Panc1 (cell line): ENCODE results near the gene GALNT9. TPM values are rescaled to one million over a fixed set of nuclear protein-coding genes. Genes with fewer than 3 reads are reported as not detected.

Source experiments
- ATAC-seq: fragments of 200-7000 bp; cut with Tn5 transposase; 2 replicates; pipeline ENCODE4 v1.9.1; 2020; ENCODE audit warnings: mild to moderate bottlenecking, moderate library complexity
- BruUV-seq: library from RNA; stranded (reverse); fragments of 400-500 nt; replicated peaks from 2 replicates; lab custom pipeline; 2021; lab: Mats Ljungman, UMichigan
- CTCF ChIA-PET: fragments of 300-600 bp; sonication (Branson Sonifier 250); formaldehyde crosslinking; loops from one replicate; lab custom pipeline; 2022; ENCODE audit warnings: antibody characterized with exemption; lab: Charles Lee
- POLR2A ChIA-PET: fragments of 300-600 bp; sonication (Branson Sonifier 250); formaldehyde crosslinking; loops from one replicate; lab custom pipeline; 2022; ENCODE audit warnings: antibody characterized with exemption; lab: Charles Lee
- DNase-seq: peaks from one replicate; pipeline ENCODE4 v3.0.0-alpha.2; 2010; ENCODE audit warnings: low read depth, low spot score
- H3K27ac ChIP-seq: 2 replicates; pipeline ENCODE4 v1.5.1; 2011; ENCODE audit warnings: mild to moderate bottlenecking, low read length, inconsistent platforms
- H3K27me3 ChIP-seq: fragments of 200-500 bp; sonication (Bioruptor generic); 2 replicates; pipeline ENCODE4 v1.6.0; 2014; ENCODE audit warnings: low read length, inconsistent platforms; ENCODE audit not compliant: control insufficient read depth, insufficient read depth
- H3K36me3 ChIP-seq: fragments of 200-500 bp; sonication (Bioruptor generic); 2 replicates; pipeline ENCODE4 v1.5.1; 2014; ENCODE audit warnings: inconsistent platforms, mild to moderate bottlenecking, low read length, moderate library complexity; ENCODE audit not compliant: control insufficient read depth, insufficient read depth
- H3K4me1 ChIP-seq: 2 replicates; pipeline ENCODE4 v1.5.1; 2011; ENCODE audit warnings: inconsistent platforms, mild to moderate bottlenecking, low read length, moderate library complexity; ENCODE audit not compliant: control insufficient read depth, insufficient read depth
- H3K4me3 ChIP-seq, 2 experiments: 2 replicates each; pipeline ENCODE4 v1.5.1; 2011 to 2012; ENCODE audit warnings: low read depth in 2 of 2, low read length in 2 of 2, mild to moderate bottlenecking in 2 of 2, inconsistent platforms in 1 of 2, moderate library complexity in 1 of 2
- H3K9me3 ChIP-seq: fragments of 200-500 bp; sonication (Bioruptor generic); 2 replicates; pipeline ENCODE4 v1.5.1; 2014; ENCODE audit warnings: low read depth, mild to moderate bottlenecking, inconsistent platforms, low read length, moderate library complexity; ENCODE audit not compliant: control insufficient read depth, insufficient read depth
- POLR2AphosphoS5 ChIP-seq: IDR thresholded peaks from 2 replicates; pipeline ENCODE4 v1.6.1; 2012; ENCODE audit warnings: mild to moderate bottlenecking, low read depth, low read length, moderate library complexity
- REST ChIP-seq, 2 experiments: IDR thresholded peaks; 2 replicates each; pipeline ENCODE4 v1.6.1; 2011 to 2012; ENCODE audit warnings: low read depth in 2 of 2, control low read depth in 1 of 2, low read length in 1 of 2, mild to moderate bottlenecking in 1 of 2, moderate library complexity in 1 of 2; ENCODE audit not compliant: insufficient read depth in 1 of 2
- SIN3A ChIP-seq: IDR thresholded peaks from 2 replicates; pipeline ENCODE4 v1.6.1; 2012; ENCODE audit warnings: low read depth, mild to moderate bottlenecking, low read length, moderate library complexity, borderline replicate concordance; ENCODE audit not compliant: insufficient read depth
- TCF7L2 ChIP-seq: IDR thresholded peaks from 2 replicates; pipeline ENCODE4 v1.6.1; 2011; ENCODE audit warnings: mild to moderate bottlenecking, low read depth, low read length, inconsistent platforms
- in situ Hi-C: cut with HindIII; loops from 2 replicates; pipeline ENCODE4 v1.10.0; 2016; ENCODE audit warnings: low sequenced_read_pairs, low pct_unique_long_range_greater_than_20kb
- intact Hi-C: fragments of 100-400 bp; cut with micrococcal nuclease; formaldehyde crosslinking; loops from one replicate; pipeline ENCODE4 v1.10.0; 2022; ENCODE audit not compliant: unreplicated experiment
- total RNA-seq: library from RNA; stranded (reverse); gene quantifications from one replicate; pipeline ENCODE4 v1.2.1, GENCODE V29; 2021; ENCODE audit not compliant: unreplicated experiment
- TF ChIP-seq, protein P1 (sequence below): fragments of 450-650 bp; IDR thresholded peaks from 2 replicates; pipeline ENCODE4 v1.5.1; 2017; ENCODE audit warnings: mild to moderate bottlenecking

The GALNT9 gene
- total RNA-seq, 1 experiment from 2014 or later: 0.33 TPM

DNA sequence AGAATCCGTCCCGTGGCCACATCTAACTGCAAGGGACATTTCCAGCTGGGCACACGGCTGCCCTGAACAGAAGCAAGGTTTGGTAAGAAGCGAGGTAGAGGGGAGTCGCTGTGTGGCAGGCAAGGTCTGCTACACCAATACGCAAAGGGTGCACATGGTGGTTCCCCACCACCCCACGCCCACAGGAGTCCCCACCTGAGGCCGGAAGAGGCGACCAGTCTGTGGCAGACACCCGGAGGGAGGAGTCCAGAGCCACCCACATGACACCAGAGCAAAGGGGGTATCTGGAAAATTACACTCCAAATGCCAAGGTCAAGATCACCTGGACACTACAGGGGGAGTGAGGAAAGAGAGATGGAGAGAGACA, 47.1 kb upstream of the GALNT9 start:
- Histone ChIP-seq H3K4me1 (no peaks in the 10 kb centered on the region), H3K4me3 (no peak overlapping the region), H3K9me3 (no peaks in the 10 kb centered on the region), H3K27me3 (peaks cover 19% of the 10 kb centered on the region), H3K27ac (no peak overlapping the region), H3K36me3 (no peaks in the 10 kb centered on the region)
- intact Hi-C loops: no loop called here
- DNase-seq (no peak), ATAC-seq (peak; percentile 47; the same call in 1 of the 2 replicates)
- no TSS peak for BruUV-seq
- CTCF ChIA-PET: no interaction called here
- in situ Hi-C loops: no loop called here
- POLR2A ChIA-PET: no interaction called here
- TF ChIP-seq, protein P1, sequence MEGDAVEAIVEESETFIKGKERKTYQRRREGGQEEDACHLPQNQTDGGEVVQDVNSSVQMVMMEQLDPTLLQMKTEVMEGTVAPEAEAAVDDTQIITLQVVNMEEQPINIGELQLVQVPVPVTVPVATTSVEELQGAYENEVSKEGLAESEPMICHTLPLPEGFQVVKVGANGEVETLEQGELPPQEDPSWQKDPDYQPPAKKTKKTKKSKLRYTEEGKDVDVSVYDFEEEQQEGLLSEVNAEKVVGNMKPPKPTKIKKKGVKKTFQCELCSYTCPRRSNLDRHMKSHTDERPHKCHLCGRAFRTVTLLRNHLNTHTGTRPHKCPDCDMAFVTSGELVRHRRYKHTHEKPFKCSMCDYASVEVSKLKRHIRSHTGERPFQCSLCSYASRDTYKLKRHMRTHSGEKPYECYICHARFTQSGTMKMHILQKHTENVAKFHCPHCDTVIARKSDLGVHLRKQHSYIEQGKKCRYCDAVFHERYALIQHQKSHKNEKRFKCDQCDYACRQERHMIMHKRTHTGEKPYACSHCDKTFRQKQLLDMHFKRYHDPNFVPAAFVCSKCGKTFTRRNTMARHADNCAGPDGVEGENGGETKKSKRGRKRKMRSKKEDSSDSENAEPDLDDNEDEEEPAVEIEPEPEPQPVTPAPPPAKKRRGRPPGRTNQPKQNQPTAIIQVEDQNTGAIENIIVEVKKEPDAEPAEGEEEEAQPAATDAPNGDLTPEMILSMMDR: no peak
- TF ChIP-seq REST (IDR thresholded peaks at IDR 0.05; ENCODE audit: insufficient read depth in 1 of 2, low read depth in 2 of 2, low read length in 1 of 2) (no peak), TCF7L2 (no peak), POLR2AphosphoS5 (no peak)

DNA sequence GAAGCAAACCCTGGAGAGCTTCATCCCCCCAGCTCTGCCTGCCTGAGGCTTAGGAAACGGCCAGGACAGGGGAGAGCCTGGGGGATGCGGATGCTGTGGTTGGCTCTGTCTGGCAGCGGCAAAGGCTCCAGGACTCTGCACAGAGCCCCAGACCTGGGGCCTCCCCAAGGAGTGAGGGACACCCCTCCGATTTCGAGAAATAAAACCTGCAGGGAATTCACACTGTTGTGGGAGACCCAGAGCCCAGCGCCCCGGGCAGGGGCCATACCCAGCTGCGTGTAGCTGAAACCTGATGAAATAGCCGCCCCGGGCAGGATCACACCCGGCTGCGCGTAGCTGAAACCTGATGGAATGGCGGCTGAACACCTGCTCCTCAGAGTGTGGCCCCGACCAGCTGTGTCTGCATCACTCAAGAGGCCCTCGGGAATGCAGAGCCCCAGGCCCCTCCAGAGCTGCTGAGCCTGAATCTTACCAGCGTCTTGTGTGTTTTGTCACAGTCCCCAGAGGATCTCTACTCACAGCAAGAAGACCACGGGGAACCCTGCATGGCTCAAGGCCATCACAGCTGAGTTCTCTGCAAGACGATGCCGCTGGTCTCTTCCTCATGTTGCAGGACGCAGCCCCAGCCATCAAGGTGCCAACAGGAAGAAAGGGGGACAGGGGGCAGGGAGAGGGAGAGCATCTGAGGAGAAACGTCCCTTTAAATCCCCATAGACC, 46.5 kb upstream of the GALNT9 start:
- Histone ChIP-seq H3K4me3 (no peak overlapping the region), H3K4me1 (no peaks in the 10 kb centered on the region), H3K27ac (no peak overlapping the region), H3K27me3 (peaks cover 19% of the 10 kb centered on the region), H3K9me3 (no peaks in the 10 kb centered on the region), H3K36me3 (no peaks in the 10 kb centered on the region)
- intact Hi-C loops: no loop called here
- in situ Hi-C loops: no loop called here
- ChIA-PET CTCF (no interaction called here), POLR2A (no interaction called here)
- BruUV-seq: no TSS peak
- peak; percentile 43 for ATAC-seq
- TF ChIP-seq REST (IDR thresholded peaks at IDR 0.05; ENCODE audit: insufficient read depth in 1 of 2, low read depth in 2 of 2, low read length in 1 of 2) (no peak), TCF7L2 (no peak), SIN3A (no peak)
- TF ChIP-seq, protein P1: no peak
- DNase-seq: no peak
